ENCODE data around the gene JUN. TPM values are rescaled to one million over a fixed set of nuclear protein-coding genes. Genes with fewer than 3 reads are reported as not detected.
A peak's percentile ranks its signal among the peaks of the same experiment; 100 is the strongest.

The JUN gene
- total and polyA plus RNA-seq, 2 donors from 2014 or later: 41.8 to 109 TPM

DNA sequence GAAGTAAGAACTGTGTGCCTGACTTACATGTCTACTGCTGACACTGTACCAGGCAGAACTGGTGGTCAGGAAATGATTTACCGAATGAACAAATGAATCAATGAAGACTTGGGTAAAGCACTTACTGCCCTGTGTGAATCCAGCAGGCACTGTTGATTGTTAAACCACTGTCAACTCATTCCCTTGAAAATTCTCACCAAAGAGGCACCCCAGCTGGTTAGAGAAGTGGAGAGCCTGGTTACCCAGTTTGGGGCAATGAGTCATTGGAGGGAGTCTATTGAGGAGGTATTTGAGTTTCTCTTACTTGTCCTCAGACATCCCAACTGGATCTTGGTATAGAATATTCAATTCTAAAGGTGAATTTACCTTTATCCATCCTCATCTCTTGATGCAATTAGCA is 34.2 kb downstream of the JUN start:
- Histone ChIP-seq H3K4me1 (ENCODE audit: control insufficient read depth in 2 of 3, insufficient read depth in 2 of 3, low read depth in 1 of 3, low read length in 3 of 3) (no peaks in the 10 kb centered on the region), H3K9ac (ENCODE audit: low read length in 3 of 3) (no peak overlapping the region), H3K27ac (ENCODE audit: low read depth in 2 of 2, low read length in 2 of 2) (no peak overlapping the region), H3K9me3 (ENCODE audit: control insufficient read depth in 2 of 3, insufficient read depth in 1 of 3, low read length in 3 of 3) (no peaks in the 10 kb centered on the region), H3K4me3 (ENCODE audit: low read length in 3 of 3) (no peak overlapping the region), H3K27me3 (ENCODE audit: control insufficient read depth, insufficient read depth, low read length) (no peaks in the 10 kb centered on the region), H3K36me3 (ENCODE audit: control insufficient read depth in 2 of 3, insufficient read depth in 3 of 3, low read length in 3 of 3) (no peaks in the 10 kb centered on the region)
- no peak for FAIRE-seq
- intact Hi-C loops (cut with DNase I): loop anchor here (10.0 kb wide), 1 partner anchor 955 kb away; no protein-coding TSS in a partner anchor
- TF ChIP-seq, protein P1, sequence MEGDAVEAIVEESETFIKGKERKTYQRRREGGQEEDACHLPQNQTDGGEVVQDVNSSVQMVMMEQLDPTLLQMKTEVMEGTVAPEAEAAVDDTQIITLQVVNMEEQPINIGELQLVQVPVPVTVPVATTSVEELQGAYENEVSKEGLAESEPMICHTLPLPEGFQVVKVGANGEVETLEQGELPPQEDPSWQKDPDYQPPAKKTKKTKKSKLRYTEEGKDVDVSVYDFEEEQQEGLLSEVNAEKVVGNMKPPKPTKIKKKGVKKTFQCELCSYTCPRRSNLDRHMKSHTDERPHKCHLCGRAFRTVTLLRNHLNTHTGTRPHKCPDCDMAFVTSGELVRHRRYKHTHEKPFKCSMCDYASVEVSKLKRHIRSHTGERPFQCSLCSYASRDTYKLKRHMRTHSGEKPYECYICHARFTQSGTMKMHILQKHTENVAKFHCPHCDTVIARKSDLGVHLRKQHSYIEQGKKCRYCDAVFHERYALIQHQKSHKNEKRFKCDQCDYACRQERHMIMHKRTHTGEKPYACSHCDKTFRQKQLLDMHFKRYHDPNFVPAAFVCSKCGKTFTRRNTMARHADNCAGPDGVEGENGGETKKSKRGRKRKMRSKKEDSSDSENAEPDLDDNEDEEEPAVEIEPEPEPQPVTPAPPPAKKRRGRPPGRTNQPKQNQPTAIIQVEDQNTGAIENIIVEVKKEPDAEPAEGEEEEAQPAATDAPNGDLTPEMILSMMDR (IDR thresholded peaks at IDR 0.05; ENCODE audit: borderline replicate concordance, extremely low read depth, insufficient read depth): no peak
- no peak for DNase-seq

DNA sequence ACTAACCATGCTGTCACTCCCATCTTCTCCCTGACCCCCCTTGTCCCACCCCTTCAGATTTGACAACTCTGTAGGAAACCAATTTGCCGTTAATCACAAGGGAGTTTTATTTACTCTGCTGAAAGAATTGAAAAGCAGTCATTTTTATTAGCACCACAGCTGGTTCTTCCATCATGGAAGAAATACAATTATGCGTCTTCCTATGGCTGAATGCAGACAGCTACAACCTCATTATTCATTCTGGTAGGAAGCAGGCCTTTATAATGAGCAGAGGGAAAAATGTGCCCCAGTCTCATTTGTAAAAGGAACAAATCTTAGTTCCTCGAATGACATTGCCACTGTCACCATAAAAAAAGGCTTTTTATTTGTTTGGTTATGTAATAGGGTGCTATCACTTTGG is 35.2 kb downstream of the JUN start:
- Histone ChIP-seq H3K36me3 (ENCODE audit: control insufficient read depth in 2 of 3, insufficient read depth in 3 of 3, low read length in 3 of 3) (no peaks in the 10 kb centered on the region), H3K9me3 (ENCODE audit: control insufficient read depth in 2 of 3, insufficient read depth in 1 of 3, low read length in 3 of 3) (no peaks in the 10 kb centered on the region), H3K27ac (ENCODE audit: low read depth in 2 of 2, low read length in 2 of 2) (no peak overlapping the region), H3K4me3 (ENCODE audit: low read length in 3 of 3) (no peak overlapping the region), H3K9ac (ENCODE audit: low read length in 3 of 3) (no peak overlapping the region), H3K4me1 (ENCODE audit: control insufficient read depth in 2 of 3, insufficient read depth in 2 of 3, low read depth in 1 of 3, low read length in 3 of 3) (no peaks in the 10 kb centered on the region), H3K27me3 (ENCODE audit: control insufficient read depth, insufficient read depth, low read length) (no peaks in the 10 kb centered on the region)
- DNase-seq: peak in 2 of 5 donors; percentile 72 to 74
- TF ChIP-seq, protein P1 (IDR thresholded peaks at IDR 0.05; ENCODE audit: borderline replicate concordance, extremely low read depth, insufficient read depth): no peak
- FAIRE-seq: no peak
- intact Hi-C loops (cut with DNase I): loop anchor here (10.0 kb wide), 1 partner anchor 956 kb away; no protein-coding TSS in a partner anchor

DNA sequence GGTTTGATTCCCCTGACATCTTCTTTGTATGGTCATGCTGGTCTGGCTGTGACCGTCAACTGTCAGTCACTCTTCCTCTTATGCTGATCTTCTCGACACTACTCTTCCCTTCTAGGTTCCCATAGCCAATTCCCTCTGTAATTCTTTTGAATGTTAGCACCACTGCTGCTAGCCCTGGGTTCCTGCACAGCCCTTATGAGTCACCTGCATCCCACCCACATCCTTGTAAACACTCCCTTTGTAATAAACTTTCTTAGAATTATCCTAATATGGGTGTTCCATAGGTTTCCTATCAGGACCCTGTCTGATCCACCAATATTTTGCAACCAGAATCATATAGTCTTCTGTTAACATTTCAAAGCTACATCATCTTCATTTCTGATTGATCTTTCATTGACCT is 37.1 kb downstream of the JUN start:
- DNase-seq: no peak
- Histone ChIP-seq H3K27me3 (ENCODE audit: control insufficient read depth, insufficient read depth, low read length) (no peaks in the 10 kb centered on the region), H3K4me1 (ENCODE audit: control insufficient read depth in 2 of 3, insufficient read depth in 2 of 3, low read depth in 1 of 3, low read length in 3 of 3) (no peaks in the 10 kb centered on the region), H3K4me3 (ENCODE audit: low read length in 3 of 3) (no peak overlapping the region), H3K36me3 (ENCODE audit: control insufficient read depth in 2 of 3, insufficient read depth in 3 of 3, low read length in 3 of 3) (no peaks in the 10 kb centered on the region), H3K9ac (ENCODE audit: low read length in 3 of 3) (no peak overlapping the region), H3K27ac (ENCODE audit: low read depth in 2 of 2, low read length in 2 of 2) (no peak overlapping the region), H3K9me3 (ENCODE audit: control insufficient read depth in 2 of 3, insufficient read depth in 1 of 3, low read length in 3 of 3) (no peaks in the 10 kb centered on the region)
- FAIRE-seq: no peak
- TF ChIP-seq, protein P1 (IDR thresholded peaks at IDR 0.05; ENCODE audit: borderline replicate concordance, extremely low read depth, insufficient read depth): no peak
- intact Hi-C loops (cut with DNase I): loop anchor here (10.0 kb wide), 1 partner anchor 958 kb away; no protein-coding TSS in a partner anchor

DNA sequence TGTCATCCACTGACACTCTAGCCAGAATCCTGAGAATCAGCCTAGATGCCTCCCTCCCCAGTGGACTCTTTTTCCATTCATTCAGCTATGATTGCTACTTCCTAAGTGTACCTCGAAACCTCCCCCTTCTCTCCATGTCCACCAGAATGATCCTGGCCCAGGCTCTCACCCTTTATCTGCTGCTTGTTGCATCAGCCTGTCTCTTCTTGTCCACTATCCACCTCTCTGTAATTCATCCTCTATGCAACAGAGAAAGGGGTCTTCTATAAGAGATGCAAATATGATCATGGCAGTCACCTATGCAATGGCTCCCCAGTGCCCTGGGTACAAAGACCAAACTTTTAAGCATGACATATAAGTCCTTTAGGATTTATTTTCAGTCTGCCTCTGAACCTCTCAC is 37.7 kb downstream of the JUN start:
- H3K27me3 ChIP-seq (ENCODE audit: control insufficient read depth, insufficient read depth, low read length): no peaks in the 10 kb centered on the region
- no peak overlapping the region for H3K4me3 ChIP-seq (ENCODE audit: low read length in 3 of 3)
- TF ChIP-seq, protein P1 (IDR thresholded peaks at IDR 0.05; ENCODE audit: borderline replicate concordance, extremely low read depth, insufficient read depth): no peak
- H3K27ac ChIP-seq (ENCODE audit: low read depth in 2 of 2, low read length in 2 of 2): no peak overlapping the region
- no peak overlapping the region for H3K9ac ChIP-seq (ENCODE audit: low read length in 3 of 3)
- H3K4me1 ChIP-seq (ENCODE audit: control insufficient read depth in 2 of 3, insufficient read depth in 2 of 3, low read depth in 1 of 3, low read length in 3 of 3): no peaks in the 10 kb centered on the region
- H3K9me3 ChIP-seq (ENCODE audit: control insufficient read depth in 2 of 3, insufficient read depth in 1 of 3, low read length in 3 of 3): no peaks in the 10 kb centered on the region
- DNase-seq (no peak), FAIRE-seq (no peak)
- no peaks in the 10 kb centered on the region for H3K36me3 ChIP-seq (ENCODE audit: control insufficient read depth in 2 of 3, insufficient read depth in 3 of 3, low read length in 3 of 3)
- intact Hi-C loops (cut with DNase I): loop anchor here (10.0 kb wide), 1 partner anchor 959 kb away; no protein-coding TSS in a partner anchor

Data from kidney (tissue), 14 donors.